ENCODE measurements around the gene ZNF268.
A peak's percentile ranks its signal among the peaks of the same experiment; 100 is the strongest.

The ZNF268 gene

DNA sequence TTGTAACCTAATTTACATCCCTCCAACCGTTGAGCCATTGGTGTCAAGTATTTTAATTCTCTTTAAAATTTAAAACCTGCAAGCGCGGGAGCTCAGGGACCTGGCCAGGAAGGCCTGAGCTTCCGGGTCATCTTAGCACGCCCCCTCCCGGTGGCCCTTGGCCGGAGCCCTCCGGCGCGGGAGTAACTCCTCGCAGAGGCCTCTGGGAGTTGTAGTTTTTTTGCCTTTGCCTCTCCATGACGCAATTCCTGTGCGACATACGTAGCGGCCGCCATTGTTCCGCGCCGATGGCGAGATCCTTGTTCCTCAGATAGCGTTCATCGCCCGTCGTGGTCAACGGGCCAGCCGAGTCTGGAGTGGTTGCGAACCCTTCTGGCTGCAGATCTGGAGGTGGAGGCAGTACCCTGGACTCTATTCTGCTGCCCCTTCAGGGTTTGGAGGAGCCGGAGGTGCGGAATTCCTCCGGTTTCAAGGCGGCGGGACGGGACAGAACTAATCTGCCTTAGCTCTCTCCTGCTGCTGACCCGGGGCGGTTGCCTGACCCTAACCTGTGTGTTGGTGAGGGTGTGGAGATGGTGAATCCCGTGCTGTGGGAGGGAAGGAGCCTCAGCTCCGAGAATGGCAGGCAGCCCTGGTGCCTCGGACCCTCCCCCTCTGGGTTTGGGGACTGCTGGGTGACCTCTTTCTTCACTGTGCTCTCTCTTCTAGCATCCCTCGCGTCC lies at the start of gene ZNF268:
ZNF268 (plus strand) TSS at position 258 of the 722 bp plus-strand sequence. CDS start 503 bp downstream, outside the sequence.
- peak; percentile 96 for DNase-seq

DNA sequence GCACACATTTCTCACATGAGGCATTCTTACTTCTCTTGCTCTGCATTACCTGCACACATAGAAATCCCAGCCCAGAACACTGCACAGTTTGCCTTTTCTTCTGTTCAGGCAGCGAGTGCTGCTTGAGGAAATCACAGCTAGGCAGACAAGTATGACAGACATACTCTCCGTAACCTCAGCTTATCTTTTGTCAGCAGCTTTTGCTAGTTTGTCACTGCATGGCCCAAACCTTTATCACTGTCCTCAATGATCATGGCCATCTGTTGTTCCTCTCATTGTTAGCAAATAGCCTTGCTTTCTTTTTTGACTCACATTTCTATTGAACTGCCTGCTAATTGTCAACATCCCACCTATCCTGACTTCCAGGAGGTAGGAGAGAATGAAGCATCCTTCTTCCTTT lies 45.5 kb upstream of the ZNF268 start:
- DNase-seq: no peak
- in situ Hi-C loops (cut with MboI; ENCODE audit: low pct_unique_long_range_greater_than_20kb, low sequenced_read_pairs): no loop called here

More for the DNA sequence above, at the start of gene ZNF268:
- in situ Hi-C loops (cut with MboI; ENCODE audit: low pct_unique_long_range_greater_than_20kb, low sequenced_read_pairs): no loop called here

- no peak for DNase-seq
- in situ Hi-C loops (cut with MboI; ENCODE audit: low pct_unique_long_range_greater_than_20kb, low sequenced_read_pairs): no loop called here
These were observed 35.3 kb upstream of the ZNF268 start for GRCh38 chr12:133145981-133146380.

DNA sequence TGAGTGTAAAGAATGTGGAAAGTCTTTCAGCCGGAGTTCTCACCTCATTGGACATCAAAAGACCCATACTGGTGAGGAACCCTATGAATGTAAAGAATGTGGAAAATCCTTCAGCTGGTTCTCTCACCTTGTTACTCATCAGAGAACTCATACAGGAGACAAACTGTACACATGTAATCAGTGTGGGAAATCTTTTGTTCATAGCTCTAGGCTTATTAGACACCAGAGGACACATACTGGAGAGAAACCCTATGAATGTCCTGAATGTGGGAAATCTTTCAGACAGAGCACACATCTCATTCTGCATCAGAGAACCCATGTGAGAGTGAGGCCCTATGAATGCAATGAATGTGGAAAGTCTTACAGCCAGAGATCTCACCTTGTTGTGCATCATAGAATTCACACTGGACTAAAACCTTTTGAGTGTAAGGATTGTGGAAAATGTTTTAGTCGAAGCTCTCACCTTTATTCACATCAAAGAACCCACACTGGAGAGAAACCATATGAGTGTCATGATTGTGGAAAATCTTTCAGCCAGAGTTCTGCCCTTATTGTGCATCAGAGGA lies 25.1 kb upstream of the ZNF268 start:
- in situ Hi-C loops (cut with MboI; ENCODE audit: low pct_unique_long_range_greater_than_20kb, low sequenced_read_pairs): no loop called here
- DNase-seq: no peak

DNA sequence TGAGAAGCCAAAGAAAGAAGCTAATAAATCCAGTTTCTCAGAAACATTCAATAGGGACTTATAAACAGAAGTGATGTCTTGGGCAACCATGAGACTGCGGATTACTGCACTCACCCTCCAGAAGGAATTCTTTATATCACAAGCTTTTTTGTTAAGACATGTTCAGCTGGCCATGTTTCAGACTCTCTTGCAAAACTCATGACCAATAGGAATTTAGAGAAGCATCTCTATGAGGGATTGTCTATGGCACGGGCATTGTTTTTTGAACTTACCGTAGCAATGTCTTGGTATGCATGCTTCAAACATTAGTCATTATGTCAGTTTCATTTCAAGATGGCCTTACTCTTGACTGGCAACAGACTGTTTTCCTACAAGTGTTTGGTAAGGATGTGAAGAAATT lies 15.5 kb upstream of the ZNF268 start:
- no peak for DNase-seq
- in situ Hi-C loops (cut with MboI; ENCODE audit: low pct_unique_long_range_greater_than_20kb, low sequenced_read_pairs): no loop called here

- in situ Hi-C loops (cut with MboI; ENCODE audit: low pct_unique_long_range_greater_than_20kb, low sequenced_read_pairs): no loop called here
- no peak for DNase-seq
These were observed 8.8 kb upstream of the ZNF268 start for GRCh38 chr12:133172491-133172890.

DNA sequence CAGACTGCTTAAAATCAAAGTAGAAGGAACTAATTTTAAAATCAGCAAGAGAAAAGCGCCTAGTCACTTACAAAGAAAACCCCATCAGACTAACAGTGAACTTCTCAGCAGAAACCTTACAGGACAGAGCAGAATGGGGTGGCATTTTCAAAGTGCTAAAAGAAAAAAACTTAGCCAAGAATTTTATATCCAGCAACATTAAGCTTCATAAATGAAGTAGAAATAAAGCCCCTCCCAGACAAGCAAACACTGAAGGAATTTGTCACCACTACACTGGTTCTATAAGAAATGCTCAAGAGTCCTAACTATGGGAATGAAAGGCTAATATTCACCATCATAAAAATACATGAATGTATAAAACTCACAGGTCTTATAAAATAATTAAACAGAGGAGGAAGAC lies 6.4 kb upstream of the ZNF268 start:
- DNase-seq: no peak
- in situ Hi-C loops (cut with MboI; ENCODE audit: low pct_unique_long_range_greater_than_20kb, low sequenced_read_pairs): no loop called here

DNA sequence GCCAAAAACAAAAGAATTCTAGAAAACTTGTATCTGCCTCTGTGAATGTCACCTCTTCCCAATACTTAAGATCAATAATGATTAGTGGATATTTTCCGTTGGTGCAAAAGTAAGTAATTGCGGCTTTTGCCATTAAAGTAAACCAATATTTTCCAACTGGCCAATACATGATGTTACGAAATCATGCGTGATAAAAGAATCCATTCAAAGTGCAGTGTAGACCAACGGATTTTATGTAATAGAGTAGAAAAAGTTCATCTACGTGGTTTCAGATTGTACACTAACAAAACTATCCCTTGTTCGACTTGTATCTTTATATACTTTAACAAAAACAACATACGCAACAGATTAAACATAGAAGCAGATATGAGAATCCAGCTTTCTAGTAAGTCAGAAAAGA lies 626 bp upstream of the ZNF268 start:
- no peak for DNase-seq
- in situ Hi-C loops (cut with MboI; ENCODE audit: low pct_unique_long_range_greater_than_20kb, low sequenced_read_pairs): no loop called here

DNA sequence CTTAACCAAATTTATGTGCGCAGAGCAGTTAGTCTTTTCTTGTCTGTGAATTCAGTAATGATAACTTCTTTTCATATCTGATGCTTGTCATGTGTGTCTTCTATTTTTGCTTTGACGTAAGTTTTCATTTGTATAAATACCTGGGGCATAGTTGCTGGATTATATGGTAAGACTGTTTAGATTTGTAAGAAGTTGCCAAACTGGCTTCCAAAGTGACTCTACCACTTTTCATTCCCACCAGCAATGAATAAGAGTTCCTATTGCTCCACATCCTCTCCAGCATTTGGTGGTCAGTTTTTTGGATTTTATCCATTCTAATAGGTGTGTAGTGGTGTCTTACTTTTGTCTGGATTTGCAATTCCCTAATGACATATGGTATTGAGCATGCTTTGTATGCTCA lies 8.9 kb downstream of the ZNF268 start:
- in situ Hi-C loops (cut with MboI; ENCODE audit: low pct_unique_long_range_greater_than_20kb, low sequenced_read_pairs): no loop called here
- DNase-seq: no peak

- in situ Hi-C loops (cut with MboI; ENCODE audit: low pct_unique_long_range_greater_than_20kb, low sequenced_read_pairs): no loop called here
- no peak for DNase-seq
These were observed 11.6 kb downstream of the ZNF268 start for GRCh38 chr12:133192847-133193246.

DNA sequence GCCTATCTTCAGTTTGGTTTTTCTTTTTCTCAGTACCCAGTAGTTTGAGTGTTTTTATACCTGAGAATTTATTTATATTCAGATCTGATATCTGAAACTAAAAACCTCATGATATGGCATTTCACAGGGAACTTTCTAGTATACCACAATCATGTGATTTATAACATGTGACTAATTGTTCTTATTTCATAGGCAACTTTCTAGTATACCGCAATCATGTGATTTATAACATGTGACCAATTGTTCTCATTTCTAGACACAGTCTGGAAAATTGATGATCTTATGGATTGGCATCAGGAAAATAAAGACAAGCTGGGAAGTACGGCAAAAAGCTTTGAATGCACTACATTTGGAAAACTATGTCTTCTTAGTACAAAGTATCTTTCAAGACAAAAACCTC lies 20.6 kb downstream of the ZNF268 start:
- DNase-seq: no peak
- in situ Hi-C loops (cut with MboI; ENCODE audit: low pct_unique_long_range_greater_than_20kb, low sequenced_read_pairs): no loop called here

DNA sequence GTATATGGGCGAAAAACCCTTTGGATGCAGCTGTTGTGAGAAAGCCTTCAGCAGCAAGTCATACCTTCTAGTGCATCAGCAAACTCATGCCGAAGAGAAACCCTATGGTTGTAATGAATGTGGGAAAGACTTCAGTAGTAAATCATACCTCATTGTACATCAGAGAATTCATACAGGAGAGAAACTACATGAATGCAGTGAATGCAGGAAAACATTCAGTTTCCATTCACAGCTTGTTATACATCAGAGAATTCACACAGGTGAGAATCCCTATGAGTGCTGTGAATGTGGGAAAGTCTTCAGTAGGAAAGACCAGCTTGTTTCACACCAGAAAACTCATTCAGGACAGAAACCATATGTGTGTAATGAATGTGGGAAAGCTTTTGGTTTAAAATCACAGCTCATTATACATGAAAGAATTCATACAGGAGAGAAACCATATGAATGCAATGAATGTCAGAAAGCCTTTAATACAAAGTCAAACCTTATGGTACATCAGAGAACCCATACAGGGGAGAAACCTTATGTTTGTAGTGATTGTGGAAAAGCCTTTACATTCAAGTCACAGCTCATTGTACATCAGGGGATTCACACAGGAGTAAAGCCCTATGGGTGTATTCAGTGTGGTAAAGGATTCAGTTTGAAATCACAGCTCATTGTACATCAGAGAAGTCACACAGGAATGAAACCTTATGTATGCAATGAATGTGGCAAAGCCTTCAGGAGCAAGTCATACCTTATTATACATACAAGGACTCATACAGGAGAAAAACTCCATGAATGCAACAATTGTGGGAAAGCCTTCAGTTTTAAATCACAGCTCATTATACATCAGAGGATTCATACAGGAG lies 21.4 kb downstream of the ZNF268 start:
- DNase-seq: peak; percentile 48
- in situ Hi-C loops (cut with MboI; ENCODE audit: low pct_unique_long_range_greater_than_20kb, low sequenced_read_pairs): no loop called here

DNA sequence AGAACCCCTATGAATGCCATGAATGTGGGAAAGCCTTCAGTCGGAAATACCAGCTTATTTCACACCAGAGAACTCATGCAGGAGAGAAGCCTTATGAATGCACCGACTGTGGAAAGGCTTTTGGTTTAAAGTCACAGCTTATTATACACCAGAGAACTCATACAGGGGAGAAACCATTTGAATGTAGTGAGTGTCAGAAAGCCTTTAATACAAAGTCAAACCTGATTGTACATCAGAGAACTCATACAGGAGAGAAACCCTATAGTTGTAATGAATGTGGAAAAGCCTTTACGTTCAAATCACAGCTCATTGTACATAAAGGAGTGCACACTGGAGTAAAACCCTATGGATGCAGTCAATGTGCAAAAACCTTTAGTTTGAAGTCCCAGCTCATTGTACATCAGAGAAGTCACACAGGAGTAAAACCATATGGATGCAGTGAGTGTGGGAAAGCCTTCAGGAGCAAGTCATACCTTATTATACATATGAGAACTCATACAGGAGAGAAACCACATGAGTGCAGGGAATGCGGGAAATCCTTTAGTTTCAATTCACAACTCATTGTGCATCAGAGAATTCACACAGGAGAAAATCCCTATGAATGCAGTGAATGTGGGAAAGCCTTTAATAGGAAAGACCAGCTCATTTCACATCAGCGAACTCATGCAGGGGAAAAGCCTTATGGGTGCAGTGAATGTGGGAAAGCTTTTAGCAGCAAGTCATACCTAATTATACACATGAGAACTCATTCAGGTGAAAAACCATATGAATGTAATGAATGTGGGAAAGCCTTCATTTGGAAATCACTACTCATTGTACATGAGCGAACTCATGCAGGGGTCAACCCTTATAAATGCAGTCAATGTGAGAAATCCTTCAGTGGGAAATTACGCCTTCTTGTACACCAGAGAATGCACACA lies 22.3 kb downstream of the ZNF268 start:
- in situ Hi-C loops (cut with MboI; ENCODE audit: low pct_unique_long_range_greater_than_20kb, low sequenced_read_pairs): no loop called here
- DNase-seq: no peak

GRCh38 chr12:133204264-133204603 lies 22.9 kb downstream of the ZNF268 start:
- peak; percentile 7 for DNase-seq
- in situ Hi-C loops (cut with MboI; ENCODE audit: low pct_unique_long_range_greater_than_20kb, low sequenced_read_pairs): no loop called here

DNA sequence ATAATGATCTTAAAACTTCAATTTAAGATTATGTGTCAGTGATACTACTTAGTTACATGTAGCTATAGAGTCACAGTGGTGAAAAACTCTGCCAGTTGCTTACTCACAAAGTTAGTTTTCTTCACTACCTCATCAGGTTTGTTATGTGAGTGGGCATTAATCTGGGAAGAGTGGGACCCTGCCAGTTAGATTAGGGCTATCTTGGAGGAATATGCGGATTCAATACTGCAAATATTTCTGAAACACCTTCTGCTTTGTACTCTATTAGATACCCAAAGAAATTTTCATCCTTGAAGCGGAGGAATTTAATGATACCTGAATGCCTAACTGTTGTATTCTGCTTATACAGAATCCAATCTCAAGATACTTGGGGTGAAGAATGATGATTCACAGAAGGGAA lies 25.1 kb downstream of the ZNF268 start:
- in situ Hi-C loops (cut with MboI; ENCODE audit: low pct_unique_long_range_greater_than_20kb, low sequenced_read_pairs): no loop called here

GRCh38 chr12:133215724-133216123 lies 34.4 kb downstream of the ZNF268 start:
- no peak for DNase-seq
- in situ Hi-C loops (cut with MboI; ENCODE audit: low pct_unique_long_range_greater_than_20kb, low sequenced_read_pairs): no loop called here

More for the DNA sequence above, 25.1 kb downstream of the ZNF268 start:
- DNase-seq: no peak

DNA sequence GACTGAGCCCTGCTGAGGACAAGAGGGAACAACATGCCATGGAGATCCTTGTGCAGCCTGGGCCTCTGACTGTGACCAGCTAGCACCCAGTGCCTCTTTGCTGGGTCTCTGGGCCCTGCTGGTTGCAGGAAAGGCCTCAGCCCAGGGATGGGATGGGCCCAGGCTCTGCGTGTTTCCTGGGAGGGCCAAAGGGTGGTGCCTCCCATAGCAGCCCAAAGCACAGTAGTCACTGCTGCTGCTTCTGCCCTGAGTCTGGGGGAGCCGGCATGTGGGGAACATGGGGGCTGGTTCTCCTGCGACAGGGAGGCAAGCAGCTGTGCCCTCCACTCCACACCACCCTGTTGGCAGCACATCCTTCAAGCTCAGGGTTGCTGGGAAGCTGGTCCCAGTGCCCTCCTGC lies 35.9 kb downstream of the ZNF268 start:
- in situ Hi-C loops (cut with MboI; ENCODE audit: low pct_unique_long_range_greater_than_20kb, low sequenced_read_pairs): no loop called here
- DNase-seq: no peak

DNA sequence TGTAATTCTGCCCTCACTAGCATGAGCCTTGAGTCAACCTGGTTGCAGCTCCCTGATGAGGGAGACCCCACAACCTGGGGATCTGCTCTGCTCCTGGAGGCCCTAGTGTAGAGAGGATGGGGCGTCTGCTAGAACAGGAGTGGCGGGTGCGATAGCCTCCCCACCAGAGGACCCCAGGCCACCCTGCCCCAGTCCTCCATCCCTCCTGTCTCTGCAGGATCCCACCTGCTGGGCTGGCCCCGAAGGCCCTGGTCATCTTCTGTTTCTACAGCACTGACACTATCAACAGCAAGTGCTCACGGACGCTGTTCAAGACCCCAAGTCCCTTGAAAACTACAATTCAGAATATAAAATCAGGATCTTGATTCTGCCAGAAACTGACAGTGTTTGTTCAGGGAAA lies 39.2 kb downstream of the ZNF268 start:
- in situ Hi-C loops (cut with MboI; ENCODE audit: low pct_unique_long_range_greater_than_20kb, low sequenced_read_pairs): no loop called here
- DNase-seq: no peak

DNA sequence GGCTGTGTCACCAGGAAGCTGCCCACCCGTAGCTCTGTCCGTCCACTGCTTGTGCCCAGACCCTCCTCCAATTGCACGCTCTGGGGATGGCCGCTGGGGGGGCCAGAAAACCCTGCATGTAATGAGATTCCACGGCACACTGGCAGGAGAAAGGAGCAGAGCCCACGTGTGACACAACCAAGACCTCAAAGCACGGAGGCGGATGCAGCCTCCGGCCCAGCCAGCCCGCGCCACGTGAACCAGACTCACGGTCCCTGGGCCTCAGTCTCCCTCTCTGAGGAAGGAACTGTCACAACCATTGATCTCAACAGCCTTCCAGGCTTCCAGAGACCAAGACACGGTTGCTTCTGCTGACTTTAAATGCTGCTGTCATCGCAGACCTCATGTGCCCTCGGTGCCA lies 39.9 kb downstream of the ZNF268 start:
- in situ Hi-C loops (cut with MboI; ENCODE audit: low pct_unique_long_range_greater_than_20kb, low sequenced_read_pairs): no loop called here
- DNase-seq: no peak

Data from KBM-7 (cell line).